MM.1S (cell line): ENCODE measurements around the gene TRIM69.
"Not testable (repeated sequence)": the region's sequence is repeated elsewhere in the genome, so short reads cannot be mapped to it uniquely, and the experiment has no call there.

Experiments
- CTCF ChIP-seq: fragments of 300-600 bp; sonication (generic); IDR thresholded peaks from 2 replicates; pipeline ENCODE4 v1.5.1; 2016; ENCODE audit warnings: antibody characterized with exemption, low read length, mixed read lengths
- EZH2 ChIP-seq: fragments of 300-600 bp; sonication (generic); optimal IDR thresholded peaks from 2 replicates; pipeline ENCODE3; 2017; ENCODE audit warnings: low read depth, mild to moderate bottlenecking, antibody characterized with exemption, low read length, mixed read lengths
- EZH2phosphoT487 ChIP-seq: fragments of 300-600 bp; sonication (generic); IDR thresholded peaks from 2 replicates; pipeline ENCODE4 v1.6.1; 2018; ENCODE audit warnings: antibody characterized with exemption, low read length

- TF ChIP-seq CTCF, EZH2phosphoT487, EZH2: not testable (repeated sequence)
These were observed 8.1 kb upstream of the TRIM69 start for GRCh38 chr15:44728232-44728575.
